ENCODE data around the gene ITGB8.

- TF ChIP-seq CTCF (IDR thresholded peaks at IDR 0.05), result no peak
- TF ChIP-seq EP300 (IDR thresholded peaks at IDR 0.05), result no peak
- TF ChIP-seq POLR2A (IDR thresholded peaks at IDR 0.05), result no peak
Observed at GRCh38 chr7:20438694-20439376, 108.1 kb downstream of the ITGB8 start.

All from ovary (tissue), 3 donors.